Measurements from ENCODE around the gene MTHFD1L. TPM values are rescaled to one million over a fixed set of nuclear protein-coding genes. Genes with fewer than 3 reads are reported as not detected.
"Not testable (repeated sequence)": the region's sequence is repeated elsewhere in the genome, so short reads cannot be mapped to it uniquely, and the experiment has no call there.

Gene MTHFD1L
- total RNA-seq, 4 donors from 2014 or later = 3.0 to 9.4 (median 5.2) TPM

DNA sequence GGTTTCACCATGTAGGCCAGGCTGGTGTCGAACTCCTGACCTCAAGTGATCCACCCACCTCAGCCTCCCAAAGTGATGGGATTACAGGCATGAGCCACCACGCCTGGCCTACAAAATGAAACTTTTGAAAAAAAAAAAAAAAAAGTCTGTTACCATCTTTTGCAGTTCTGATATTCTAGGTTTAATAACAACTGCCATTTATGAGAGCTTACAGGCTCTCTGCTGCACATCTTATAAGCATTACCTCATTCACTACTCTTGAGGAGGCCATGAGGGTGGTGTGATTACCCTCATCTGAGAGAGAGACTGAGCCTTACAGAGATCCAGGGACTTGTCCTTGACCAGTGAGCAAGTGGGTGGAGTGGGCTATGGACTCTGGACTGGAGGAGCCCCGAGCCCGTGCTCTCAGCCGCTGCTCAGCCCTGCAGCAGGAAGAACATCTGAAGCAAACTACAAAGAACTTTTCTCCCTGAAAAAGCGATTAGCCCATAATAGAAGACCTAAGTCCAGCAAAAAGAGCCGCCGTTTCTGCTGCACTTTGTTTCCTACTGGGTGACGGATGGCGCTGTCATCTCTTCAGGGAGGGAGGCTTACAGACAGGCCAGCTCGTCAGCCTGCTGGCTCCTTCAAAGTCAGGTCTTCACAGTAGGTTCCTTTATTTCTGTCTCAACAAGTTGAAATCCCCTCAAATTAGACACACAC is 254.5 kb downstream of the MTHFD1L start:
- DNase-seq (ENCODE audit: low spot score in 2 of 2) = no peak
- 84% methylated on average over 11 of the region's 11 CpGs for WGBS

DNA sequence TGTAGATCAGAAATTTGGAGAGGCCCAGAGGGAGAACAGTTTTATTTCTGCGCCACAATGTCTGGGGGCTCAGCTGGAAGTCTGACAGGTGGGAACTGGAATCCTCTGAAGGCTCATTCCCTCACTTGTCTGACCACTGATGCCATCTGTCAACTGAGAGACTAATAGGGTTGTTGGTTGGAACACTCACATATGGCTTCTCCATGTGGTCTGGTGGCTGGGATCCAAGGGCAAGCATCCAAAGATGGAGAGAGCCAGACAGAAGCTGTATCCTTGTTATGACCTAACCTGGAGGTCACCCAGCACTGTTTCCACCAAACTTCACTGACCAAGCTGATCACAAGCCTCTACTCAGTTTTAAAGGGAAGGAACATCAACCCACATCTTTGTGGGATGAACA is 256.4 kb downstream of the MTHFD1L start:
- Histone ChIP-seq H3K9me3 (no peaks in the 10 kb centered on the region), H3K27me3 (no peaks in the 10 kb centered on the region), H3K27ac (no peak overlapping the region), H3K4me1 (no peaks in the 10 kb centered on the region), H3K36me3 (no peaks in the 10 kb centered on the region), H3K4me3 (no peak overlapping the region)
- TF ChIP-seq EP300 (IDR thresholded peaks at IDR 0.05) (no peak), POLR2AphosphoS5 (IDR thresholded peaks at IDR 0.05) (no peak), POLR2A (IDR thresholded peaks at IDR 0.05) (no peak)
- TF ChIP-seq, protein P1, sequence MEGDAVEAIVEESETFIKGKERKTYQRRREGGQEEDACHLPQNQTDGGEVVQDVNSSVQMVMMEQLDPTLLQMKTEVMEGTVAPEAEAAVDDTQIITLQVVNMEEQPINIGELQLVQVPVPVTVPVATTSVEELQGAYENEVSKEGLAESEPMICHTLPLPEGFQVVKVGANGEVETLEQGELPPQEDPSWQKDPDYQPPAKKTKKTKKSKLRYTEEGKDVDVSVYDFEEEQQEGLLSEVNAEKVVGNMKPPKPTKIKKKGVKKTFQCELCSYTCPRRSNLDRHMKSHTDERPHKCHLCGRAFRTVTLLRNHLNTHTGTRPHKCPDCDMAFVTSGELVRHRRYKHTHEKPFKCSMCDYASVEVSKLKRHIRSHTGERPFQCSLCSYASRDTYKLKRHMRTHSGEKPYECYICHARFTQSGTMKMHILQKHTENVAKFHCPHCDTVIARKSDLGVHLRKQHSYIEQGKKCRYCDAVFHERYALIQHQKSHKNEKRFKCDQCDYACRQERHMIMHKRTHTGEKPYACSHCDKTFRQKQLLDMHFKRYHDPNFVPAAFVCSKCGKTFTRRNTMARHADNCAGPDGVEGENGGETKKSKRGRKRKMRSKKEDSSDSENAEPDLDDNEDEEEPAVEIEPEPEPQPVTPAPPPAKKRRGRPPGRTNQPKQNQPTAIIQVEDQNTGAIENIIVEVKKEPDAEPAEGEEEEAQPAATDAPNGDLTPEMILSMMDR (IDR thresholded peaks at IDR 0.05) = no peak
- no peak for DNase-seq (ENCODE audit: low spot score in 2 of 2)
- 80% methylated on average over 1 of the region's 1 CpG for WGBS

More for the DNA sequence above, 254.5 kb downstream of the MTHFD1L start:
- no peaks in the 10 kb centered on the region for H3K27me3 ChIP-seq
- no peaks in the 10 kb centered on the region for H3K9me3 ChIP-seq
- no peak overlapping the region for H3K27ac ChIP-seq
- H3K4me1 ChIP-seq = no peaks in the 10 kb centered on the region
- no peak overlapping the region for H3K4me3 ChIP-seq
- H3K36me3 ChIP-seq = no peaks in the 10 kb centered on the region
- TF ChIP-seq, protein P1 (IDR thresholded peaks at IDR 0.05) = no peak
- TF ChIP-seq POLR2AphosphoS5 (IDR thresholded peaks at IDR 0.05) = no peak
- no peak for TF ChIP-seq POLR2A (IDR thresholded peaks at IDR 0.05)
- no peak for TF ChIP-seq EP300 (IDR thresholded peaks at IDR 0.05)

DNA sequence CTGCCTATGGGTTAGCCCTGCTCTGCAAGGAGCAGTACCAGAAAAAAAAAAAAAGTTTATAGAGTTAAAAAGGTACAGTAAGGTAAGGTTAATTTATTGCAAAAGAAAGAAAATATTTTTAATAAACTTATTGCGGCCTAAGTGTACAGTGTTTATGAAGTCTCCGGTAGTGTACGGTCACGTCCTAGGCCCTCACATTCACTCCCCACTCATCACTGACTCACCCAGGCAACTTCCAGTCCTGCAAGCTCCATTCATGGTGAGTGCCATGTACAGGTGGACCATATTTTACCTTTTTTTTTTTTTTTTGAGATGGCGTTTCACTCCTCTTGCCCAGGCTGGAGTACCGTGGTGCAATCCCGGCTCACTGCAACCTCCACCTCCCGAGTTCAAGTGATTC is 258.1 kb downstream of the MTHFD1L start:
- H3K4me1 ChIP-seq; H3K27me3 ChIP-seq; H3K27ac ChIP-seq; H3K9me3 ChIP-seq; H3K4me3 ChIP-seq; DNase-seq (ENCODE audit: low spot score in 2 of 2); H3K36me3 ChIP-seq: not testable (repeated sequence)
- WGBS = 96% methylated on average over 8 of the region's 8 CpGs

DNA sequence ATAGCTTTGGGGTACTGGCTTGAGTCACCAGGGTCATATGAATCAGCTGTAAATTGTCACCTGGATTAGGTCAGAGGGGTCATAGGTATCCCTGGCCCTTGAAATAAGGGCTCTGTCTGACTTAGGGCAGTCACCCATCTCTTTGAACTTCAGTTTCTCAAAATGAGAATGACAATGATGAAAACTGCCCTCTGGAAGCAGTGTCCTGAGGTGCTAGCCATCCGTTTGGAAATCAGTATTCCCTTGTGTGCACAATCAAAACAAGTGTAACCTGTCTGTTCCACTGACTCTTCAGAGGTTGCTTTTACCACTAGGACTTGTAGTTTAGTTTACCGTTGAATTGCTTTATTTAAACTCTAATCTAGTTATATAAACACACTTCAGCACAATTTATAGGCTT is 259.7 kb downstream of the MTHFD1L start:
- not testable (repeated sequence) for H3K27me3 ChIP-seq; H3K4me1 ChIP-seq; DNase-seq (ENCODE audit: low spot score in 2 of 2); H3K36me3 ChIP-seq; H3K9me3 ChIP-seq; H3K4me3 ChIP-seq; H3K27ac ChIP-seq
- WGBS = 36% methylated on average over 2 of the region's 2 CpGs

DNA sequence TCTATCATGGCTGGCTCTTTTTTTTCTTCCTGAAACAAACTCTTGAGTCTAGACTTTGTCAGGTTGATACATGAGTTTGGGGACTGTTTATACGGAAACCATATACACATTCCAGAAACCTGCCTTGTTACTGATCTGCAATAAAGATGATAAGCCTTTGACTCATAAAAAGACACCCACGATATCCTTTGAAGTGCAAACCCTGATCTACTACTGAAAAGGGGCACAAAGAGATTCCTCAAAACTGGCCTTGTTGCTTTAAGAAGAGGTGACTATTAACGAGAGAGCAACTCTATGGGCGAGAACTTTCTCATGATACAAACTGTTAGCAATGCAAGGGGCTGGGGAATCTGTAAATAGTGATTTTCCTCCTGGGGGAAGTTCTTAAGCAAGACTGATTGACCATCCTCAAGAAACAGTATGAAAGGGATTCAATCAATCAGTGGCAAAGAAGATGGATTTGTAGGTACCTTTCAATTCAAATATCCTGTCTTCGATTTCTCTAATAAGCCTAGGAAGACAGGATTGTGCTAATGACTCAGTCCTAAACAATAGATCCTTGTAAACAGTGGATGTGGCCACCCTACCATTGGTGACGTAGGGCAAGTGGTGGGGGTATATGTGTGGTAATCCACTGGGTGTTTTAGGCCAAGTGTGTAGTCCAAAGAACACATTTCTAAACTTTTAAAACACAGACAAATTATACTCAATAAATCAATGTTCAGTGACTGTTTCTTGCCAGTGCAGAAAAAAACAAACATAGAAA is 260.3 kb downstream of the MTHFD1L start:
- H3K27ac ChIP-seq, H3K4me1 ChIP-seq: not testable (repeated sequence)
- 54% methylated on average over 6 of the region's 6 CpGs for WGBS

DNA sequence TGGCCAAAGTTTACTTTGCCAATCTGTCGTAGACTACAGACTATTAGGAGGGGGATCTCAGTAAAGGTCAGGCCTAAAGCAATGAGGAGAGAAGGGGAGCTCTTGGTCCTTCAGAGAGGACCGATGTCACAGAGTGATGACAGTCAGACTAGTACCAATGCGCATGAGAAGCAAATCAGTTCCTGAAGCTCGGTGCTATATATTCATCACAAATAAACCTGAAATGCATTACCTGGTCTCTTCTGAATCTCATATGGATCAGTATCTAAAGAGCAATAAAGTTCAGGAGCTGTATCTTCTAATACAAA is 260.9 kb downstream of the MTHFD1L start:
- not testable (repeated sequence) for H3K4me1 ChIP-seq; H3K9me3 ChIP-seq; DNase-seq (ENCODE audit: low spot score in 2 of 2); H3K27ac ChIP-seq; H3K27me3 ChIP-seq; H3K4me3 ChIP-seq; H3K36me3 ChIP-seq
- 87% methylated on average over 4 of the region's 4 CpGs for WGBS

More for the DNA sequence above, 260.3 kb downstream of the MTHFD1L start:
- not testable (repeated sequence) for H3K9me3 ChIP-seq; H3K27me3 ChIP-seq; H3K36me3 ChIP-seq; H3K4me3 ChIP-seq; DNase-seq (ENCODE audit: low spot score in 2 of 2)

DNA sequence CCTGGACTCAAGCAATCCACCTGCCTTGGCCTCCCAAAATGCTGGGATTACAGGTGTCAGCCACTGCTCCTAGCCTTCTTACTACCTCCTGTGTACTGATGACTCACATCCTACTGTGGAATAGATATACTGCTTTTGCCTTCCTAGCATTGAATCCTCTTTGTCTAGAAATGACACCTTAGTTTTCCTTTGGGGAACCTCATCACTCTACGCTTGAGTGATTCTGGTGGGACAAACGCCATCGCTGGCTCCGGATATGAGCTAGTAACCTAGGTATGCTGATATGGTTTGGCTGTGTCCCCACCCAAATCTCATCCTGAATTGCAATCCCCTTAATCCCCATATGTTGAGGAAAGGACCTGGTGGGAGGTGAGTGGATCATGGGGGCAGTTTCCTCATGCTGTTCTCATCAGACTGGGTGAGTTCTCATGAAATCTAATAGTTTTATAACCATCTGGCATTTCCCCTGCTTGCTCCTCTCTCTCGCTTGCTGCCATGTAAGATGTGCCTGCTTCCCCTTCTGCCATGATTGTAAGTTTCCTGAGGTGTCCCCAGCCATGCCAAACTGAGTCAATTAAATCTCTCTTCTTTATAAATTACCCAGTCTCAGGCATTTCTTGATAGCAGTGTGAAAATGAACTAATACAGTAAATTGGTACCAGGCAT is 261.8 kb downstream of the MTHFD1L start:
- H3K36me3 ChIP-seq; H3K27ac ChIP-seq; H3K9me3 ChIP-seq; H3K4me3 ChIP-seq; H3K27me3 ChIP-seq; H3K4me1 ChIP-seq; DNase-seq (ENCODE audit: low spot score in 2 of 2): not testable (repeated sequence)
- WGBS = 97% methylated on average over 5 of the region's 5 CpGs
